GM04504 (cell line): ENCODE measurements around the gene KDM1A.
A peak's percentile ranks its signal among the peaks of the same experiment; 100 is the strongest.
"Not testable (repeated sequence)": the region's sequence is repeated elsewhere in the genome, so short reads cannot be mapped to it uniquely, and the experiment has no call there.

Experiments
- DNase-seq: peaks from one replicate; pipeline ENCODE4 v3.0.0-alpha.2; 2012; ENCODE audit warnings: low read depth

Gene KDM1A

DNA sequence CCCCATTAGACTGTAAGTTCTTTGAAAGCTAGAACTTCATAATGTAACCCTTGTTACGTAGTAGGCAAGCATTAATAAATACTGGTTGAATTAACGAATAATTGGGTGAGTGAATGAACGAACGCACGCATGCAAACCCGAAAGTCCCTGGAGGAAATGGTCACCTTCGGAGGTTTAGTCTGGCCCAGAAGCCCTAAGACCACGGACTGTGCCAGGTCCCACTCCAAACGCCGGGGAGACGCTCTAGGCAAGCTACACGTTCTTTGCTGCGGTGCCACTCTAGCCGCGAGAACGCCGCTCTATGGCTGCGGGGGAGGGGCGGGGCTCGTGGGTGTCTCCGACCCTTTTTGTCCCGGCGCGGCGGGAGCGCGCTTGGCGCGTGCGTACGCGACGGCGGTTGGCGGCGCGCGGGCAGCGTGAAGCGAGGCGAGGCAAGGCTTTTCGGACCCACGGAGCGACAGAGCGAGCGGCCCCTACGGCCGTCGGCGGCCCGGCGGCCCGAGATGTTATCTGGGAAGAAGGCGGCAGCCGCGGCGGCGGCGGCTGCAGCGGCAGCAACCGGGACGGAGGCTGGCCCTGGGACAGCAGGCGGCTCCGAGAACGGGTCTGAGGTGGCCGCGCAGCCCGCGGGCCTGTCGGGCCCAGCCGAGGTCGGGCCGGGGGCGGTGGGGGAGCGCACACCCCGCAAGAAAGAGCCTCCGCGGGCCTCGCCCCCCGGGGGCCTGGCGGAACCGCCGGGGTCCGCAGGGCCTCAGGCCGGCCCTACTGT is at the start of gene KDM1A:
Gene KDM1A, plus strand, starts transcription at position 375 of the 769 bp plus-strand sequence. Its CDS starts 129 bp downstream, at position 504.
- peak; percentile 95 for DNase-seq

- no peak for DNase-seq
Observed at GRCh38 chr1:22970096-22970495, 49.2 kb upstream of the KDM1A start.

DNA sequence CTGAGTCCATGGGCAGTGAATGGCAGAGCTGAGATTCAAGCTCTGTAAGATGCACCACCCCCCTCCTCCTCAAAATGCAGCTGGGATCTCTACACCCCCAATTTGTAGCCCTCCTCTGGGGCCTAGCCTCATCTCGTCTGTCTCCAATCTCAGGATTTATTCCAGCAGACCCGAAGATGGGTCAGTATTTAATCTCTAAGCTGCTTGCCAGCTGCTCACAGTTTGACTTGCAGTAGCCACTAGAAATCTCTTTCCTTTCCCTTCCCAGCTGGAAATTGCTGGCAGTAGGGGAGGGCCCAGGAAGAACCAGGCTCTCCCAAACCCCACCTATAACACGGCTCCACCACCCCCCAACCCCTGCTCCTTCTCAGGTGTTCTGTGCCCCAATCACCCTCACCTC is 48.1 kb upstream of the KDM1A start:
- no peak for DNase-seq

DNA sequence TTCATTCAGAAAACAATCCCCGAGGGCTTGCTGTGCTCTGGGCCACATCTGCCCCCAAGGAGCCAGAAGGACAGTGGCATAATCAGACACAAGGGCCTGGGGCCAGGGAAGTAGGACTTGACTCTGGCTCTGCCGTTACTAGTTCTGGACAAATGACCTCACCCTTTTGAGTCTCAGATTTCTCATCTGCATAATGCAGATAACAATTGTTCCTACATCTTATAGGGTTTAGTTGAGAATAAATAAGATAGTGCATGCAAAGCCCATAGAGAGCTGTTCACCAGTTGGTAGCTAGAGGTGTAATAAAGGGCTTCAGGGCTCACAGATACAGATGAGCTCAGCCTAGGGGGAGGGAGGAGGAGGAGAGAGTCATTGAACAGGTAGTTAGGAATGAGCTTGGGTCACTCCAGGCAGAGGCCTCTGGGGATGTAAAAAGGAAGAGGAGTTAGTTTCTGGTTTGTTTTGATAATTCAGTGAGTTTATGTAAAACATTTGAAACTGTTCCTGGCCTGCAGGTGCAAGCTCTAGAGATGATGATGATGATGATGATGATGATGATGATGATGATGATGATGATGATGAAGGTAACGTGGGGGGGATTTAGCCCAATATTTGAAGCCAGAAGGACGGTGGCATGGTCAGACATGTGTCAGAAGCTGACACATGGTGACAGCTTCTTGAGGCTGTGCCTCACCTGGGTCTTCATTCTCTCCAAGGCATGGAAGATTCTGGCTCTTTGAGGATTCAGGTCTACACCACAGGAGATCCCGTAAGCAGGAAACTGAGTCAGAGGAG is 47.5 kb upstream of the KDM1A start:
- DNase-seq = no peak

- DNase-seq = no peak
Observed at GRCh38 chr1:22972760-22973159, 46.5 kb upstream of the KDM1A start, which contains the start of gene LACTBL1. Gene LACTBL1, minus strand, starts transcription at chr1:22972866. Its CDS starts 550 bp downstream, at chr1:22972316.

- no peak for DNase-seq
Observed at GRCh38 chr1:22975694-22976093, 43.6 kb upstream of the KDM1A start.

DNA sequence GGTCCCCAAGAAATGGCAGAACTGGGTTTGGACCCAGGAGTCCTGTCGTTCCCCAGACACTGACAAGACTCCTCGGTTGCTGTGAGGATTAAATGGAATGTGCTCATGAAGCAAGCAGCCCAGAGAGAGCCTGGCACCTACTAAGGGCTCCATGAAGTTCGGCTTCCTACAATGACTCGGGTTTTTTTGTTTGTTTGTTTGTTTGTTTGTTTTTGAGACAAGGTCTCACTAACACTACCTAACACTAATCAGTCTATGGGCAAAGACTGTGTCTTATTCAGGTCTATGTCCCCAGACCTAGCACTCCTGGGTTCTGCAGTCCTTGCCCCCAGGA is 43.2 kb upstream of the KDM1A start:
- DNase-seq = no peak

DNA sequence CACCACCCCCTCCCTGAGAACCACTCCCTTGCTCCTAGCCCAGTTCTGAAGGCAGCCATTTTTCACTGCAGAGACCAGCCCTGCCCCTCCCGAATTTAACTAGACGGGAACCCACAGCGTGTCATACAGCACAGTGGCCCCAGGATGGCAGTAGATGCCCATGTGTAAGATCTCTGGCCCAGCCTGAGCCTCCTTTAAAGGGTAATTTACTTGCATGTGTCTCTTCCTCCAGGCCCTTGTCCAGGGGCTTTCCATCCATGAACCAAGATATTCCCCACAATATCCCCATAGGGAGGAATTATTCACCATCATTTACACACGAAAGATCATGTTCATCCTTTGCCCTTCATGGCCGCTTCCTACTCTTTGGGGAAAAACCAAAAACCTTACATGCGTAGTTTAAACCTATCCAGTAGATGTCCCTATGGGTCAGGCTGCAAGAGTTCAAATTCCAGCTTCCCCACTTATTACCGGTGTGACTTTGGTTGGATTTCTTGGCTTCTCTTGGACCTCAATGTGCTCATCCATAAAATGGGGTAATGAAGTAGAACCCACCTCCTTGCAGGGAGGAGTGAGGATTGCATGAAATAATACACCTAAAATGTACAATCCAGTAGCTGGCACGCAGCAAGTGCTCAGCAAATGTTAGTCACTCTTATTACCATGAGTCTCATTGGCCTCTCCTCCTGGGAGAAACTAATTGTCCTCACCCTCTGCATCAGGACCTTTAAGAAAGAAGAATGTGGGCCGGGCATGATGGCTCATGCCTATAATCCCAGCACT is 42.6 kb upstream of the KDM1A start:
- peak; percentile 62 for DNase-seq

- DNase-seq = peak; percentile 6
Observed at GRCh38 chr1:22978299-22978698, 41.0 kb upstream of the KDM1A start.

GRCh38 chr1:22980471-22980790 is 38.8 kb upstream of the KDM1A start:
- not testable (repeated sequence) for DNase-seq

GRCh38 chr1:22983944-22984343 is 35.3 kb upstream of the KDM1A start:
- no peak for DNase-seq

DNA sequence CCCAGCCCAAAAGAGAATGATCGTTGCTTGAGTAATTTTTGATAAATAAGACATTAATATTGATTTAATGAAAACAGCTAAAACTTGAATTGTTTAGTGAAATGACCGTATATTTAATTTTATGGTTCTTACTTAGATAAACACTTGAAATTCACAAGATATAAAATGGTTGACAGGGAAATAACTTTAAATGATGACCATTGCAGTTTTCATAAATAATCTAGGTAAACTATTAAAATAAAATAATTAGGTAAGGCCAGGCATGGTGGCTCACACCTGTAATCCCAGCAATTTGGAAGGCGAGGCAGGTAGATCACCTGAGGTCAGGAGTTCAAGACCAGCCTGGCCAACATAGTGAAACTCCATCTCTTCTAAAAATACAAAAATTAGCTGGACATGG is 26.9 kb upstream of the KDM1A start:
- DNase-seq = not testable (repeated sequence)

DNA sequence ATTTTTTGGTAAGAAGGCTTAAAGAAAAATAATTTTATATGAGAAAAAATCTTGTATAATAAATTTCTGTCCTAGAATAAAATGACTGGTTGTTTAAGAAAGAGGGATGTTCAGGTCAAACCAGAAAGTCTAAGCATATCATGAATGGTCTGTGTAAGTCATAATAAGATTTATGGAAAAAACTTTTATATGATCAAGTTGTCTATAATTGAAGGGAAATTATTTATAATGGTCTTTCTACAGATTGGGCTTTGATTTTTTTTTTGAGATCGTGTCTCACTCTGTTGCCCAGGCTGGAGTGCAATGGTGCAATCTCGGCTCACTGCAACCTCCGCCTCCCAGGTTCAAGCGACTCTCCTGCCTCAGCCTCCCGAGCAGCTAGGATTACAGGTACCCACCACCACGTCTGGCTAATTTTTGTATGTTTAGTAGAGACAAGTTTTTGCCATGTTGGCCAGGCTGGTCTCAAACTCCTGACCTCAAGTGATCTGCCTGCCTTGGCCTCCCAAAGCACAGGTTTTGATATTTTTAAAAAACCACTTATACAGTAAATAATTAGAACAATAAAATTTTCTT is 26.0 kb upstream of the KDM1A start:
- not testable (repeated sequence) for DNase-seq

DNA sequence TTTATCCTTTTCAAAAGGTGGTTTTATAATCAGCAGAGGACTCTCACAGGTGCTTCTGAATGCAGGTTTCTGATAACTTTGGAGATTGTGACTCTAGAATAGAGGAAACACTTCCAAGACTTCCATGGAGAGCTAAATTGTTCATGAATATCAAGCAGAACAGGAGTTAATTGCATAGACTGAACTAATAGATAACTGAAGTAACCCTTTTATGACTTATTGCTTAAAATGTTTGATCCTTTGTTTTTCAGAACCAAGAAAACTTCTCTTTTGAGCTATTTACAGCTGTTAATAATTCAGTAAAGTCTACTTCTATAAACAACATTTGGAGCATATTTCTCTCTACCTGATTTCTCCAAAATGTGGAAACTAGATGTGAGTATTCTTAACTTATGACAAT is 23.5 kb upstream of the KDM1A start:
- DNase-seq = no peak

GRCh38 chr1:22997528-22997927 is 21.7 kb upstream of the KDM1A start:
- not testable (repeated sequence) for DNase-seq

DNA sequence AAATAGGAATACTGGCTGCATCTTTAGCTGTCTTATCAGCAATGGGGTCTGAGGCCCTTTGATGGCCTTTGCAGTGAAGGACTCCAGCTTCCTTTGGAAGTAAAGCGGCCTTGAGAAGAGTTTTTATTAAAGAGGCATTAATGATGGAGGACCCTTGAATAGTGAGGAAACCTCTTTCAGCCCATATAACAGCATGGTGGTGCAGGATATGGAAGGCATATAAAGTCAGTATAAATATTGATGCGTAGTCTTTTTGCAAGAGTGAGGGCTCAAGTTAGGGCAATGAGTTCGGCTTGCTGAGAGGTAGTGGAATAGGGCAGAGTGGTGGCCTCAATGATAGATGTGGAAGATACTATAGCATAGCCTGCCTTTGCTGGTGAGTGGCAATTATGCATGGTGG is 19.1 kb upstream of the KDM1A start:
- DNase-seq = not testable (repeated sequence)

DNA sequence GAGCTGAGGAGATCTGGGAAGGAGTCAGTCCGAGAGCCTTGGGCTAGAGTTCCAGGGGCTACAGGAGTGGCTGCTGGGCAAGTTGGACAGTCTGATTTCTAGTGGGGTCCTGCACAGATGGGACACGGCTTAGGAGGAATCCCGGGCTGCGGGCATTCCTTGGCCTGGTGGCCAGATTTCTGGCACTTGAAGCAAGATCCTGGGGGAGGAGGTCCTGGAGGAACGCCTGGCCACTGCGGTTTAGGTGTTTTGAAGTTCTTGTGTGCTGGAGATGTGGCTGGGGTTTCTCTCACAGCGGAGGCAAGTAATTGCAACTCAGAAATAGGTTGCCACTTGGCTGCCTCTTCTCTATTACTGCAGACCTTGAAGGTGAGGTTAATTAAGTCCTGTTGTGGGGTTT is 17.1 kb upstream of the KDM1A start:
- DNase-seq = not testable (repeated sequence)

- DNase-seq = no peak
Observed at GRCh38 chr1:23004112-23004511, 15.2 kb upstream of the KDM1A start.

DNA sequence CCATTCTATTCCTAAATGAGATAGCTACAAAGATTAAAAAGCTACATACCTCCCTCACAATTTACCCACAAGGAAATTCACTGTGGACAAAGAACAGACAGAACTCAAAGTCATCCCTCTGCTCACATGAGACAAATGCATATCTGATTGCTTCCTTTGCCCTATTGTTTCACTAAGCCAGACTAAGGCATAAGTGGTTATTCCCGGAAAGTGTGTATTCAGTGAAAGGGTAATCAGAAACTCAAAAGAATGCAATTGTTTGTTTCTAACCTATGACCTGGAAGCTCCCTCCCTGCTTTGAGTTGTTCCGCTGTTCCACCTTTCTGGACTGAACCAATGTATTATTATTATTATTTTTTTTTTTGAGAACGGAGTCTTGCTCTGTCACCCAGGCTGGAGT is 14.5 kb upstream of the KDM1A start:
- not testable (repeated sequence) for DNase-seq

- DNase-seq = no peak
Observed at GRCh38 chr1:23007106-23007505, 12.2 kb upstream of the KDM1A start.

GRCh38 chr1:23008901-23009300 is 10.4 kb upstream of the KDM1A start:
- DNase-seq = no peak

DNA sequence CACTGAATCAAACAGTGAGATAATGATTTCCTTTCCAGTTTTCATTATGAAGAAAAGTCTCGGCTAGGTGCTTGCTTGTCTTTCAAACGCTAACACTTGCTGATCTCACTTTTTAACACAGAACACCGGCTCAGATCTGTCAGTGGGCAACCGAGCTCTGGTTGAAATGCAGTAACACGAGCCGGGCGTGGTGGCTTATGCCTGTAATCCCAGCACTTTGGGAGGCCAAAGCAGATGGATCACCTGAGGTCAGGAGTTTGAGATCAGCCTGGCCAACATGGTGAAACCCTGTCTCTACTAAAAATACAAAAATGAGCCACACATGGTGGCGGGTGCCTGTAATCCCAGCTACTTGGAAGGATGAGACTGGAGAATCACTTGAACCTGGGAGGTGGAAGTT is 9.2 kb upstream of the KDM1A start:
- DNase-seq = not testable (repeated sequence)
